ENCODE measurements around the gene GLIS2.
A peak's percentile ranks its signal among the peaks of the same experiment; 100 is the strongest.

The GLIS2 gene

GRCh38 chr16:4316108-4316863 lies 419 bp downstream of the GLIS2 start:
- H3K27ac ChIP-seq, result no peak overlapping the region
- H3K9me3 ChIP-seq (ENCODE audit: low read depth, low read length), result no peaks in the 10 kb centered on the region
- H3K4me3 ChIP-seq, result peak overlapping the region; percentile 90
- no peaks in the 10 kb centered on the region for H3K36me3 ChIP-seq (ENCODE audit: insufficient read depth, low read length)
- peak overlapping the region; percentile 71 for H3K9ac ChIP-seq (ENCODE audit: insufficient read length)
- DNase-seq (ENCODE audit: low read depth, low spot score), result no peak
- TF ChIP-seq FOXP2 (optimal IDR thresholded peaks at IDR 0.05; ENCODE audit: control extremely low read depth, extremely low read length, insufficient read depth) (no peak), EZH2 (IDR thresholded peaks at IDR 0.05) (no peak), POLR2AphosphoS5 (IDR thresholded peaks at IDR 0.05; ENCODE audit: borderline replicate concordance, low read depth, low read length) (no peak)

GRCh38 chr16:4316864-4317531 lies 1.1 kb downstream of the GLIS2 start:
- no peaks in the 10 kb centered on the region for H3K36me3 ChIP-seq (ENCODE audit: insufficient read depth, low read length)
- H3K9me3 ChIP-seq (ENCODE audit: low read depth, low read length), result no peaks in the 10 kb centered on the region
- H3K27ac ChIP-seq, result no peak overlapping the region
- H3K9ac ChIP-seq (ENCODE audit: insufficient read length), result peak overlapping the region; percentile 71
- peak overlapping the region; percentile 90 for H3K4me3 ChIP-seq
- TF ChIP-seq EZH2 (IDR thresholded peaks at IDR 0.05) (no peak), FOXP2 (optimal IDR thresholded peaks at IDR 0.05; ENCODE audit: control extremely low read depth, extremely low read length, insufficient read depth) (no peak), POLR2AphosphoS5 (IDR thresholded peaks at IDR 0.05; ENCODE audit: borderline replicate concordance, low read depth, low read length) (no peak)
- DNase-seq (ENCODE audit: low read depth, low spot score), result no peak

DNA sequence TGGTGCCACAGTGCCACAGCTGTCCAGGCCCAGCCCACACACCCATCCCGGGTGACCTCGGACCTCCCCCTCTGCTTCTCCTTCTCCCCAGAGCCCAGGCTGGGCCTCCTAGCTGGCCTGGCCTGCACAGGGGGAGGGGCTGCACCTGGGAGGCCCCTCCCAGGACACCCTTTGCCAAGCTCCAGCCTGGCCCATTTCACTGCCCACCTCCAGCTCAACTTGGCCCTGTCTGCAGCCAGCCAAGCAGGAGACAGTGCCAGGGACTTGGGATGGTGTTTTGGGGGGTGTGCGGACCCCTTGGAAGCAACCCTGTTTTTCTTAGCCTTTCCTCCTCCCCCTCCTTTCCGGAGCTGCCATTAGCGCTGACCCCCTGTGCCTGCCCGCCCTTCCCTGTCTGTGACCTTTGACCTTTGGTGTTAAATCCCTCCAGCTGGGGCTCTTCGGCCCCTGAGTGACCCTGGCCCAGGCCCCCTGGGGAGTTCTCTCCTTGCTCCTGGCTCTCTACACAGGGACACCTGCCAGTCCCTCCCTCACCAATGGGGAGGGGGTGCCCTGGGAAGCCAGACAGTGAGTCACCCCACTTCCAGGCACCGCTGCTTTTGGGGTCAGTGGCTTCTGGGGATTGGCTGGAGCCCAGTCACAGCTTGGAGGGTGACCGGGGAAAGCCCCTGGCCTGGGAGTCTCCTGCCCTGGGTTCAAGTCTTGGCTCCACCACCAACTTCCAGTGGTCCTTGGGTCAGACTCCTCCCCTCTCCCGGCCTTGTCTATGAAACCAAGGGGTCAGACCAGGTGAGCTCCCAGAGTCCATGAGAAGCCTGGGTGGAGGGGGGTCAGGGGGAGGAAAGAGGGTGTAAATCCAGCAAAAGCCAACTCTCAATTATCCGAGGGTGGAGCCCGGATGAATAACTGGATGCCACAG lies 1.9 kb downstream of the GLIS2 start:
- TF ChIP-seq FOXP2 (optimal IDR thresholded peaks at IDR 0.05; ENCODE audit: control extremely low read depth, extremely low read length, insufficient read depth), result no peak
- no peak for TF ChIP-seq POLR2AphosphoS5 (IDR thresholded peaks at IDR 0.05; ENCODE audit: borderline replicate concordance, low read depth, low read length)
- TF ChIP-seq EZH2 (IDR thresholded peaks at IDR 0.05), result no peak
- DNase-seq (ENCODE audit: low read depth, low spot score), result no peak
- H3K27ac ChIP-seq, result no peak overlapping the region
- H3K9ac ChIP-seq (ENCODE audit: insufficient read length), result no peak overlapping the region
- peak overlapping the region; percentile 90; the same call in 1 of the 2 replicates for H3K4me3 ChIP-seq
- H3K36me3 ChIP-seq (ENCODE audit: insufficient read depth, low read length), result no peaks in the 10 kb centered on the region
- no peaks in the 10 kb centered on the region for H3K9me3 ChIP-seq (ENCODE audit: low read depth, low read length)

- Histone ChIP-seq H3K27ac (0 out of 2 replicates have a peak overlapping the region, but pooled peaks have one; percentile 36), H3K9ac (ENCODE audit: insufficient read length) (no peak overlapping the region), H3K36me3 (ENCODE audit: insufficient read depth, low read length) (no peaks in the 10 kb centered on the region), H3K4me3 (no peak overlapping the region), H3K9me3 (ENCODE audit: low read depth, low read length) (no peaks in the 10 kb centered on the region)
- DNase-seq (ENCODE audit: low read depth, low spot score), result no peak
- no peak for TF ChIP-seq POLR2AphosphoS5 (IDR thresholded peaks at IDR 0.05; ENCODE audit: borderline replicate concordance, low read depth, low read length)
- TF ChIP-seq FOXP2 (optimal IDR thresholded peaks at IDR 0.05; ENCODE audit: control extremely low read depth, extremely low read length, insufficient read depth), result no peak
- TF ChIP-seq EZH2 (IDR thresholded peaks at IDR 0.05), result no peak
These were observed 2.6 kb downstream of the GLIS2 start for GRCh38 chr16:4318451-4318910.

GRCh38 chr16:4318967-4319366 lies 3.1 kb downstream of the GLIS2 start:
- Histone ChIP-seq H3K9ac (ENCODE audit: insufficient read length) (no peak overlapping the region), H3K4me3 (no peak overlapping the region), H3K9me3 (ENCODE audit: low read depth, low read length) (no peaks in the 10 kb centered on the region), H3K36me3 (ENCODE audit: insufficient read depth, low read length) (no peaks in the 10 kb centered on the region), H3K27ac (0 out of 2 replicates have a peak overlapping the region, but pooled peaks have one; percentile 36)
- TF ChIP-seq FOXP2 (optimal IDR thresholded peaks at IDR 0.05; ENCODE audit: control extremely low read depth, extremely low read length, insufficient read depth), result no peak
- TF ChIP-seq EZH2 (IDR thresholded peaks at IDR 0.05), result no peak
- TF ChIP-seq POLR2AphosphoS5 (IDR thresholded peaks at IDR 0.05; ENCODE audit: borderline replicate concordance, low read depth, low read length), result no peak
- no peak for DNase-seq (ENCODE audit: low read depth, low spot score)

DNA sequence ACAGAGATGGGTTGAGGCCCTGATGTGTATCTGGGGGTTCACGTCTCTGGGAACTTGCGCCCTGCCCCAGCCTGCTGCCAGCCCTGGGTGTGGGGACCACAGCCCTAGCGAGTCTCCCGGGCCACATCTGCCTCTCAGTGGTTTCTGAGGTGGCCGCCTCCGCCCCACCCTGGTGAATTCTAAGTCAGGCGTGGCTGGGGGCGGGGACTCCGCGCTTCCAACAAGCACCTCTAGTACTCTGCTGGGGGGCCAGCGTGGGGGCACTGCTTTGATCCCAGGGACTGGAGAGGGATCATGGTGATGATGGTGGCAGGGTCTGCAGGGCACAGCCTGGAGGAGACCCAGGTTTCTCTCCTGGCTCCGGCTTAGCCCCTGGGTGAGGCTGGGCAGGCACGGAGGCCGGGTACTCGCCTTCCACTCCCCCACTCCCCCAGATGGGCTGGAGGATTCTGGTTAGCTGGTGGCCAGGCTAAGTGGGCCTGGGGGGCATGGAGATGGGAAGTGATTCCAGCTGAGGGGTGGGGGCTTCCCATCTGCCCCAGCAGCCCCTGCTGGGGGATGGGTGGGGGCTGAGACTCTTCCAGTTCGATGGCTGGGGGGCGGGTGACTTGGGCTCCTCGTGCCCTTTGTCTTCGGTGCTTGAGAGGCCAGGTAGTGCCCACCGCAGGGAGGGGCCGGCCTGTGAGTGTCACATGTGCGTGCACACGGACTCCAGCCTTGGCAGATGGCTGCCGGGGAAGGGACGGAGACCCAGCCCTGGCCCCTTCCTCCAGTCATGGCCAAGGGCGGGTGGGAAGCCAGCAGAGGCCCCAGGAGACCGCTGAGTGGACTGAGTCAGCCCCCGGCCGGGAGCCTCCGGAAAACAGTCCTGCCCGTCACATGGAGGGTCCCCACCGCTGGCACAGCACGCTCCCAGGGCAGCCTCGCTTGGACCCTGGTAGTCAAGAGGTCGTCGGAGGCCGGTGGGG lies 3.9 kb downstream of the GLIS2 start:
- no peak for DNase-seq (ENCODE audit: low read depth, low spot score)
- Histone ChIP-seq H3K36me3 (ENCODE audit: insufficient read depth, low read length) (no peaks in the 10 kb centered on the region), H3K27ac (no peak overlapping the region), H3K9me3 (ENCODE audit: low read depth, low read length) (no peaks in the 10 kb centered on the region), H3K4me3 (no peak overlapping the region), H3K9ac (ENCODE audit: insufficient read length) (no peak overlapping the region)
- TF ChIP-seq FOXP2 (optimal IDR thresholded peaks at IDR 0.05; ENCODE audit: control extremely low read depth, extremely low read length, insufficient read depth), result no peak
- TF ChIP-seq POLR2AphosphoS5 (IDR thresholded peaks at IDR 0.05; ENCODE audit: borderline replicate concordance, low read depth, low read length), result no peak
- TF ChIP-seq EZH2 (IDR thresholded peaks at IDR 0.05), result no peak

GRCh38 chr16:4320571-4321137 lies 4.8 kb downstream of the GLIS2 start:
- Histone ChIP-seq H3K27ac (no peak overlapping the region), H3K9ac (ENCODE audit: insufficient read length) (no peak overlapping the region)
- no peak for DNase-seq (ENCODE audit: low read depth, low spot score)

More at GRCh38 chr16:4320571-4321137, 4.8 kb downstream of the GLIS2 start:
- Histone ChIP-seq H3K36me3 (ENCODE audit: insufficient read depth, low read length) (no peaks in the 10 kb centered on the region), H3K9me3 (ENCODE audit: low read depth, low read length) (no peaks in the 10 kb centered on the region), H3K4me3 (no peak overlapping the region)
- TF ChIP-seq FOXP2 (optimal IDR thresholded peaks at IDR 0.05; ENCODE audit: control extremely low read depth, extremely low read length, insufficient read depth), result no peak
- TF ChIP-seq EZH2 (IDR thresholded peaks at IDR 0.05), result no peak
- TF ChIP-seq POLR2AphosphoS5 (IDR thresholded peaks at IDR 0.05; ENCODE audit: borderline replicate concordance, low read depth, low read length), result no peak
